Spleen (tissue), 11 donors: ENCODE measurements around the gene CTBP1. TPM values are rescaled to one million over a fixed set of nuclear protein-coding genes. Genes with fewer than 3 reads are reported as not detected.

Source experiments
- DNase-seq: peaks from one replicate; pipeline ENCODE4 v3.0.0-alpha.2; 2020
- H3K27ac ChIP-seq, 8 donors: fragments of 200-600 bp; sonication (generic) in 7 of 8; 1 replicate in 4 of 8; 2 replicates in 4 of 8; pipeline versions ENCODE4 v1.5.0 to v1.8.0; 2016 to 2021; ENCODE audit warnings: inconsistent platforms in 4 of 8, mild to moderate bottlenecking in 4 of 8, moderate library complexity in 1 of 8
- H3K27me3 ChIP-seq, 7 donors: fragments of 200-600 bp; sonication (generic) in 6 of 7; replicated peaks in 1 of 7; 1 replicate in 4 of 7; 2 replicates in 3 of 7; pipeline versions ENCODE4 v1.5.0 to v1.8.0; 2016 to 2021; ENCODE audit warnings: inconsistent platforms in 3 of 7, mild to moderate bottlenecking in 1 of 7
- H3K36me3 ChIP-seq, 6 donors: fragments of 200-600 bp; sonication (generic) in 5 of 6; 1 replicate in 4 of 6; 2 replicates in 2 of 6; pipeline versions ENCODE4 v1.5.0 to v1.8.0; 2016 to 2021; ENCODE audit warnings: inconsistent platforms in 2 of 6
- H3K4me1 ChIP-seq, 6 donors: fragments of 200-600 bp; sonication (generic) in 5 of 6; 1 replicate in 3 of 6; 2 replicates in 3 of 6; pipeline versions ENCODE4 v1.5.0 to v1.8.0; 2016 to 2021; ENCODE audit warnings: inconsistent platforms in 3 of 6
- H3K4me3 ChIP-seq, 8 donors: fragments of 200-600 bp; sonication (generic) in 7 of 8; 1 replicate in 4 of 8; 2 replicates in 4 of 8; pipeline versions ENCODE4 v1.5.0 to v1.8.0; 2016 to 2021; ENCODE audit warnings: inconsistent platforms in 4 of 8, mild to moderate bottlenecking in 4 of 8, moderate library complexity in 2 of 8
- H3K9me3 ChIP-seq, 8 donors: fragments of 200-600 bp; sonication (generic) in 7 of 8; 1 replicate in 4 of 8; 2 replicates in 4 of 8; pipeline versions ENCODE4 v1.5.0 to v1.8.0; 2016 to 2021; ENCODE audit warnings: inconsistent platforms in 4 of 8
- CTCF ChIP-seq, 11 experiments: fragments of 200-600 bp in 7 of 11; fragments of 450-650 bp in 4 of 11; sonication (generic) in 4 of 11; IDR thresholded peaks in 8 of 11; conservative IDR thresholded peaks in 3 of 11; 1 replicate in 7 of 11; 2 replicates in 4 of 11; pipeline versions ENCODE4 v1.4.0 to v1.8.0; 2016 to 2021; ENCODE audit warnings: antibody characterized with exemption in 11 of 11, inconsistent platforms in 4 of 11, mild to moderate bottlenecking in 1 of 11
- POLR2A ChIP-seq, 3 donors: fragments of 450-650 bp; IDR thresholded peaks; one replicate each; pipeline ENCODE4 v1.5.1; 2017; ENCODE audit warnings: antibody characterized with exemption in 3 of 3, mild to moderate bottlenecking in 1 of 3
- POLR2AphosphoS5 ChIP-seq, 3 donors: sonication (generic); formaldehyde crosslinking; IDR thresholded peaks; one replicate each; pipeline ENCODE4 v1.5.1; 2017; ENCODE audit warnings: antibody characterized with exemption in 3 of 3
- WGBS, 5 donors: extraction: QIAGEN DNeasy Blood & Tissue Kit in 3 of 5; methylation state at CpG; one replicate each; pipeline versions ENCODE4 v1.1.5 to v1.1.7; 2013 to 2018; 5-methylcytosine and 5-hydroxymethylcytosine counted together
- intact Hi-C: fragments of 100-400 bp; cut with DNase I; formaldehyde crosslinking; loops from one replicate; pipeline ENCODE4 v1.15.0; 2023; ENCODE audit warnings: low total_unique reads
- polyA plus RNA-seq, 3 donors: library from polyadenylated mRNA; stranded (reverse); fragments of 200-250 nt; gene quantifications; one replicate each; pipeline ENCODE4 v1.2.1, GENCODE V29; 2013
- total RNA-seq, 7 donors: library from RNA; depleted of rRNA in 3 of 7; stranded (reverse); fragments of >200 nt in 3 of 7; fragmentation: NEBNext Ultra II Directional in 4 of 7; extraction: Animal tissue kit (Norgen Biotek cat#: 25700) in 4 of 7; gene quantifications; one replicate each; pipeline versions ENCODE4 v1.1.0 to v1.2.1, GENCODE V29; 2016 to 2021
- donor health status: healthy with polysubstance abuse.
- donor health status: DM: no; HTN: no; CAD: no; lungs with moderate emphysema.
- donor health status: DM: no; HTN: no; CAD: no.
- donor health status: Bipolar disorder and iron deficiency.
- donor health status: healthy.
- donor health status: DM: no; HTN: no; CAD: no.
- donor health status: DM: yes; HTN: yes; CAD: no.

The CTBP1 gene
- total and polyA plus RNA-seq, 10 donors, result 101 to 226 (median 187) TPM

GRCh38 chr4:1208266-1208961 is 40.5 kb downstream of the CTBP1 start:
- TF ChIP-seq POLR2AphosphoS5 (IDR thresholded peaks at IDR 0.05) (peak in 2 of 3 donors; percentile 52 to 70), POLR2A (IDR thresholded peaks at IDR 0.05) (no peak), CTCF (IDR thresholded peaks at IDR 0.05 in 8 of 11, conservative IDR thresholded peaks at IDR 0.05 in 3 of 11) (no peak)
- Histone ChIP-seq H3K9me3 (no peaks in the 10 kb centered on the region), H3K27ac (peak overlapping the region in 6 of 8 donors; percentile 27 to 74 (median 58)), H3K27me3 (no peaks in the 10 kb centered on the region), H3K4me1 (peaks cover 17 to 93% (median 65%) of the 10 kb centered on the region in 6 donors), H3K4me3 (no peak overlapping the region), H3K36me3 (peaks cover 0 to 56% (median 31%) of the 10 kb centered on the region in 6 donors)
- intact Hi-C loops, result no loop called here
- 53 to 75% (median 61%) methylated on average over 23 to 37 of the region's 37 CpGs for WGBS, 5 donors
- DNase-seq, result peak; percentile 81

- Histone ChIP-seq H3K4me1 (peaks cover 23 to 95% (median 72%) of the 10 kb centered on the region in 6 donors), H3K9me3 (no peaks in the 10 kb centered on the region), H3K27me3 (no peaks in the 10 kb centered on the region), H3K4me3 (no peak overlapping the region), H3K36me3 (peaks cover 0 to 49% (median 24%) of the 10 kb centered on the region in 6 donors), H3K27ac (peak overlapping the region in 6 of 8 donors; percentile 27 to 74 (median 58))
- WGBS, 5 donors, result 79 to 95% (median 83%) methylated on average over 18 to 28 of the region's 31 CpGs
- DNase-seq, result peak; percentile 78
- TF ChIP-seq POLR2AphosphoS5 (IDR thresholded peaks at IDR 0.05) (peak; percentile 37 to 73 (median 66)), CTCF (IDR thresholded peaks at IDR 0.05 in 8 of 11, conservative IDR thresholded peaks at IDR 0.05 in 3 of 11) (no peak)
- intact Hi-C loops, result no loop called here
Measured at GRCh38 chr4:1207603-1208265, 41.2 kb downstream of the CTBP1 start.

- peak overlapping the region in 1 of 8 donors; percentile 74 for H3K27ac ChIP-seq
- H3K4me1 ChIP-seq, result peaks cover 27 to 98% (median 78%) of the 10 kb centered on the region in 6 donors
- intact Hi-C loops, result no loop called here
- no peak for DNase-seq
- TF ChIP-seq POLR2AphosphoS5 (IDR thresholded peaks at IDR 0.05), result no peak
- no peak for TF ChIP-seq POLR2A (IDR thresholded peaks at IDR 0.05)
- TF ChIP-seq CTCF (IDR thresholded peaks at IDR 0.05 in 8 of 11, conservative IDR thresholded peaks at IDR 0.05 in 3 of 11), result no peak
- peaks cover 0 to 43% (median 18%) of the 10 kb centered on the region in 6 donors for H3K36me3 ChIP-seq
- no peaks in the 10 kb centered on the region for H3K27me3 ChIP-seq
- no peaks in the 10 kb centered on the region for H3K9me3 ChIP-seq
- WGBS, 5 donors, result 85 to 92% (median 90%) methylated on average over 4 to 12 of the region's 12 CpGs
- H3K4me3 ChIP-seq, result no peak overlapping the region
Measured at GRCh38 chr4:1207157-1207470, 41.8 kb downstream of the CTBP1 start.
